CD8-positive, alpha-beta memory T cell (primary cell): ENCODE measurements around the gene LAPTM4A. TPM values are rescaled to one million over a fixed set of nuclear protein-coding genes. Genes with fewer than 3 reads are reported as not detected.

Source experiments
- CTCF ChIA-PET: fragments of 350-600 bp; sonication (Branson Sonifier 250); formaldehyde crosslinking; loops from one replicate; lab custom pipeline; 2021; ENCODE audit warnings: antibody characterized with exemption; lab: Charles Lee
- POLR2A ChIA-PET: fragments of 350-600 bp; sonication (Branson Sonifier 250); formaldehyde crosslinking; loops from one replicate; lab custom pipeline; 2021; ENCODE audit warnings: antibody characterized with exemption; lab: Charles Lee
- DNase-seq, 5 donors: peaks; one replicate each; pipeline versions ENCODE4 v3.0.0 to v3.0.0-alpha.2; 2020 to 2022; ENCODE audit warnings: mixed read lengths in 1 of 5
- H3K27ac ChIP-seq: one replicate; pipeline ENCODE4 v1.7.0; 2013; ENCODE audit warnings: low read depth, mild to moderate bottlenecking, low read length, moderate library complexity
- H3K27me3 ChIP-seq: 2 replicates; pipeline ENCODE4 v1.7.0; 2013; ENCODE audit warnings: low read length, mild to moderate bottlenecking; ENCODE audit not compliant: insufficient read depth, poor library complexity, severe bottlenecking
- H3K36me3 ChIP-seq: 2 replicates; pipeline ENCODE4 v1.7.0; 2013; ENCODE audit warnings: mild to moderate bottlenecking, low read length, moderate library complexity; ENCODE audit not compliant: insufficient read depth
- H3K4me1 ChIP-seq: 2 replicates; pipeline ENCODE4 v1.7.0; 2013; ENCODE audit warnings: mild to moderate bottlenecking, low read length, moderate library complexity; ENCODE audit not compliant: insufficient read depth
- H3K4me3 ChIP-seq: 2 replicates; pipeline ENCODE4 v1.7.0; 2013; ENCODE audit warnings: mild to moderate bottlenecking, low read length
- H3K9me3 ChIP-seq: 2 replicates; pipeline ENCODE4 v1.7.0; 2013; ENCODE audit warnings: mild to moderate bottlenecking, low read length
- H3K27ac Mint-ChIP-seq, 8 donors: one replicate each; pipeline ENCODE4 v1.8.0; 2020 to 2021; ENCODE audit warnings: mixed read lengths in 8 of 8, mild to moderate bottlenecking in 6 of 8, inconsistent platforms in 3 of 8, moderate library complexity in 3 of 8
- H3K27me3 Mint-ChIP-seq, 2 donors: one replicate each; pipeline ENCODE4 v1.8.0; 2020 to 2021; ENCODE audit warnings: mixed read lengths in 2 of 2, mild to moderate bottlenecking in 1 of 2, moderate library complexity in 1 of 2
- H3K36me3 Mint-ChIP-seq, 3 donors: one replicate each; pipeline ENCODE4 v1.8.0; 2020 to 2021; ENCODE audit warnings: mixed read lengths in 3 of 3, inconsistent platforms in 1 of 3, mild to moderate bottlenecking in 1 of 3
- H3K4me1 Mint-ChIP-seq, 3 donors: one replicate each; pipeline ENCODE4 v1.8.0; 2020 to 2021; ENCODE audit warnings: mixed read lengths in 3 of 3, inconsistent platforms in 1 of 3, mild to moderate bottlenecking in 1 of 3
- H3K4me3 Mint-ChIP-seq, 7 donors: one replicate each; pipeline ENCODE4 v1.8.0; 2020 to 2021; ENCODE audit warnings: mixed read lengths in 7 of 7, mild to moderate bottlenecking in 6 of 7, moderate library complexity in 4 of 7, inconsistent platforms in 2 of 7
- H3K9me3 Mint-ChIP-seq, 5 donors: one replicate each; pipeline ENCODE4 v1.8.0; 2020 to 2022; ENCODE audit warnings: mixed read lengths in 5 of 5, mild to moderate bottlenecking in 3 of 5, moderate library complexity in 2 of 5, inconsistent platforms in 1 of 5
- polyA plus RNA-seq: library from polyadenylated mRNA; unstranded; fragments of 300-500 nt; fragmentation: Illumina TruSeq; gene quantifications from one replicate; pipeline ENCODE4 v1.2.3, GENCODE V29; 2021
- total RNA-seq, 2 experiments: library from RNA; stranded (reverse); gene quantifications; one replicate each; pipeline ENCODE4 v1.2.3, GENCODE V29; 2021

Gene LAPTM4A
- total and polyA plus RNA-seq, 3 experiments from 2014 or later = 29.0 to 119 (median 31.0) TPM

- H3K27ac Mint-ChIP-seq = peak overlapping the region; percentile 83 to 97 (median 92)
Observed at GRCh38 chr2:19990416-19990728, 61.1 kb downstream of the LAPTM4A start.

GRCh38 chr2:19989667-19990415 is 61.6 kb downstream of the LAPTM4A start, which contains the start of gene WDR35:
WDR35 (minus strand) TSS chr2:19990105; CDS start chr2:19990015, 90 bp downstream.
- Mint-ChIP-seq H3K27ac (peak within 1 kb of the TSS; percentile 83 to 97 (median 92)), H3K36me3 (peaks cover 0 to 8% (median 4%) of the 10 kb centered on the region in 3 donors), H3K27me3 (peaks cover 9 to 23% of the 10 kb centered on the region in 2 donors), H3K4me3 (peak within 1 kb of the TSS; percentile 88 to 95 (median 91)), H3K4me1 (peaks cover 23 to 31% (median 24%) of the 10 kb centered on the region in 3 donors), H3K9me3 (no peaks in the 10 kb centered on the region)
- Histone ChIP-seq H3K36me3 (no peaks in the 10 kb centered on the region), H3K27me3 (no peaks in the 10 kb centered on the region), H3K4me1 (peaks cover 14% of the 10 kb centered on the region), H3K9me3 (no peaks in the 10 kb centered on the region), H3K27ac (peak within 1 kb of the TSS; percentile 87), H3K4me3 (peak within 1 kb of the TSS; percentile 82)
- peak; percentile 86 to 93 (median 87) for DNase-seq
- ChIA-PET CTCF (interaction anchor here (1.0 to 1.4 kb wide), 2 partner anchors 25 to 88 kb away, joined by 3 to 6 read pairs; partner anchors contain the start of gene TTC32), POLR2A (interaction anchor here (0.6 to 1.1 kb wide), 4 partner anchors 13 to 1429 kb away, joined by 3 to 4 read pairs (median 3); partner anchors contain the start of genes LAPTM4A and RDH14)

More at GRCh38 chr2:19990416-19990728, 61.1 kb downstream of the LAPTM4A start:
- Histone ChIP-seq H3K27ac (peak overlapping the region; percentile 87), H3K4me1 (peaks cover 14% of the 10 kb centered on the region), H3K36me3 (no peaks in the 10 kb centered on the region), H3K4me3 (peak overlapping the region; percentile 82), H3K27me3 (no peaks in the 10 kb centered on the region), H3K9me3 (no peaks in the 10 kb centered on the region)
- peak overlapping the region; percentile 88 to 95 (median 91) for H3K4me3 Mint-ChIP-seq
- peaks cover 0 to 6% (median 4%) of the 10 kb centered on the region in 3 donors for H3K36me3 Mint-ChIP-seq
- DNase-seq = no peak
- H3K4me1 Mint-ChIP-seq = peaks cover 23 to 31% (median 24%) of the 10 kb centered on the region in 3 donors
- H3K9me3 Mint-ChIP-seq = no peaks in the 10 kb centered on the region
- ChIA-PET CTCF (interaction anchor here (1.0 to 1.4 kb wide), 2 partner anchors 25 to 89 kb away, joined by 3 to 6 read pairs; partner anchors contain the start of gene TTC32), POLR2A (interaction anchor here (0.6 to 1.0 kb wide), 3 partner anchors 12 to 90 kb away, joined by 3 read pairs; partner anchors contain the start of gene LAPTM4A)
- peaks cover 9 to 23% of the 10 kb centered on the region in 2 donors for H3K27me3 Mint-ChIP-seq

- Mint-ChIP-seq H3K4me3 (peak overlapping the region; percentile 88 to 95 (median 91)), H3K27ac (peak overlapping the region; percentile 83 to 97 (median 92)), H3K4me1 (peaks cover 23 to 31% (median 24%) of the 10 kb centered on the region in 3 donors), H3K36me3 (peaks cover 0 to 9% (median 4%) of the 10 kb centered on the region in 3 donors), H3K27me3 (peaks cover 4 to 20% of the 10 kb centered on the region in 2 donors), H3K9me3 (no peaks in the 10 kb centered on the region)
- Histone ChIP-seq H3K4me1 (peaks cover 14% of the 10 kb centered on the region), H3K27ac (peak overlapping the region; percentile 87), H3K36me3 (no peaks in the 10 kb centered on the region), H3K9me3 (no peaks in the 10 kb centered on the region), H3K27me3 (no peaks in the 10 kb centered on the region), H3K4me3 (peak overlapping the region; percentile 82)
- no peak for DNase-seq
- ChIA-PET CTCF (interaction anchor here (1.4 kb wide), 1 partner anchor 26 kb away, joined by 6 read pairs; no protein-coding TSS in a partner anchor), POLR2A (interaction anchor here (1.0 to 1.1 kb wide), 3 partner anchors 62 to 1429 kb away, joined by 3 to 4 read pairs (median 3); partner anchors contain the start of genes LAPTM4A and RDH14)
Observed at GRCh38 chr2:19989342-19989666, 62.1 kb downstream of the LAPTM4A start.

GRCh38 chr2:19988600-19988999 is 62.8 kb downstream of the LAPTM4A start:
- no peak for DNase-seq
- CTCF ChIA-PET = interaction anchor here (0.9 kb wide), 1 partner anchor 11 kb away, joined by 5 read pairs; no protein-coding TSS in a partner anchor
- Mint-ChIP-seq H3K36me3 (peaks cover 0 to 14% (median 4%) of the 10 kb centered on the region in 3 donors), H3K27me3 (peaks cover 3 to 17% of the 10 kb centered on the region in 2 donors), H3K4me3 (peak overlapping the region; percentile 88 to 95 (median 91)), H3K9me3 (no peaks in the 10 kb centered on the region), H3K27ac (peak overlapping the region in 7 of 8 donors; percentile 72 to 96 (median 89)), H3K4me1 (peaks cover 23 to 31% (median 24%) of the 10 kb centered on the region in 3 donors)
- H3K4me1 ChIP-seq = peaks cover 14% of the 10 kb centered on the region
- POLR2A ChIA-PET = no interaction called here
- no peak overlapping the region for H3K27ac ChIP-seq
- no peaks in the 10 kb centered on the region for H3K9me3 ChIP-seq
- no peaks in the 10 kb centered on the region for H3K27me3 ChIP-seq
- no peak overlapping the region for H3K4me3 ChIP-seq
- no peaks in the 10 kb centered on the region for H3K36me3 ChIP-seq

GRCh38 chr2:19987936-19988335 is 63.5 kb downstream of the LAPTM4A start:
- Histone ChIP-seq H3K9me3 (no peaks in the 10 kb centered on the region), H3K4me1 (peaks cover 14% of the 10 kb centered on the region), H3K4me3 (no peak overlapping the region), H3K27ac (no peak overlapping the region), H3K27me3 (no peaks in the 10 kb centered on the region), H3K36me3 (no peaks in the 10 kb centered on the region)
- H3K27me3 Mint-ChIP-seq = peaks cover 3 to 10% of the 10 kb centered on the region in 2 donors
- peak overlapping the region in 6 of 8 donors; percentile 47 to 96 (median 83) for H3K27ac Mint-ChIP-seq
- CTCF ChIA-PET = interaction anchor here (0.9 kb wide), 1 partner anchor 12 kb away, joined by 5 read pairs; no protein-coding TSS in a partner anchor
- peak overlapping the region in 3 of 7 donors; percentile 15 to 95 (median 95) for H3K4me3 Mint-ChIP-seq
- POLR2A ChIA-PET = no interaction called here
- peaks cover 0 to 16% (median 4%) of the 10 kb centered on the region in 3 donors for H3K36me3 Mint-ChIP-seq
- no peak for DNase-seq
- H3K9me3 Mint-ChIP-seq = no peaks in the 10 kb centered on the region
- peaks cover 23 to 34% (median 24%) of the 10 kb centered on the region in 3 donors for H3K4me1 Mint-ChIP-seq

Other genes with a start within 250 kb of the LAPTM4A start
- 10 to 100 TPM; 14.1 to 15.7 TPM for gene TTC32, start 149.6 kb downstream of the LAPTM4A start, total RNA-seq
- 24.2 TPM for gene TTC32, start 149.6 kb downstream of the LAPTM4A start, polyA plus RNA-seq
- gene WDR35, start 61.5 kb downstream of the LAPTM4A start, total RNA-seq = 10 to 100 TPM; 11.0 to 12.0 TPM
- gene WDR35, start 61.5 kb downstream of the LAPTM4A start, polyA plus RNA-seq = 1.6 TPM
- gene MATN3, start 39.0 kb downstream of the LAPTM4A start, total RNA-seq = not detected
- gene MATN3, start 39.0 kb downstream of the LAPTM4A start, polyA plus RNA-seq = not detected
- under 1 TPM; 0.13 to 0.27 TPM for gene SDC1, start 173.5 kb upstream of the LAPTM4A start, total RNA-seq
- not detected for gene SDC1, start 173.5 kb upstream of the LAPTM4A start, polyA plus RNA-seq